HG03280 (cell line): ENCODE results near the gene CD300H.

Source experiments
- ATAC-seq: cut with Tn5 transposase; IDR thresholded peaks from one replicate; pipeline ENCODE4 v1.9.1; 2021; ENCODE audit warnings: mild to moderate bottlenecking, moderate library complexity; ENCODE audit not compliant: unreplicated experiment

CD300H gene

GRCh38 chr17:74552037-74552436 is 15.3 kb downstream of the CD300H start:
- no peak for ATAC-seq

- ATAC-seq = no peak
Measured at GRCh38 chr17:74550602-74551001, 16.7 kb downstream of the CD300H start.

GRCh38 chr17:74549343-74549742 is 18.0 kb downstream of the CD300H start:
- ATAC-seq = no peak

- ATAC-seq = no peak
Measured at GRCh38 chr17:74547736-74548135, 19.6 kb downstream of the CD300H start.

DNA sequence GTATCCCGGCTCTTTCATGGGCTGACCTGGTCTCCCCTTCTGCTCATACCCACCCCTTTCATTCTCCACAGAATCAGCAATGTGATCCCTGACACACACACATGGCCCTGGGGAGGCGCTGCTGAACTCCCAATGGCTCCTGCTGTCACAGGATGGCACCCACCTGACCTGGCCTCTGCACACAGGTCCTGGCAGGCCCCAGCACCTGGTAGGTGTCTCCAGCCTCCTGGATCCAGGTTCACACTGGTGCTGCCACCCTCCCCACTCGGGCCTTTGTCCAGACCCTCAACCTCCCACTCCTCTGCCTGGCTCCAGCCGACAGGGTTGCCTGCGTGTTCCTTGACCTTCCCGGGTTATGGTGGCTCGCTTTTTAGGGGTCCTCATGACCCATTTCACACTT is 20.0 kb downstream of the CD300H start:
- ATAC-seq = no peak

- ATAC-seq = no peak
Measured at GRCh38 chr17:74546586-74546985, 20.7 kb downstream of the CD300H start.

GRCh38 chr17:74545843-74546230 is 21.5 kb downstream of the CD300H start, which contains the start of gene CD300C:
CD300C (minus strand) TSS chr17:74546115; CDS start chr17:74545782, 333 bp downstream.
- no peak for ATAC-seq

GRCh38 chr17:74544991-74545842 is 22.1 kb downstream of the CD300H start:
- no peak for ATAC-seq

- ATAC-seq = no peak
Measured at GRCh38 chr17:74543891-74544760, 23.2 kb downstream of the CD300H start.

- no peak for ATAC-seq
Measured at GRCh38 chr17:74543406-74543805, 23.9 kb downstream of the CD300H start.

DNA sequence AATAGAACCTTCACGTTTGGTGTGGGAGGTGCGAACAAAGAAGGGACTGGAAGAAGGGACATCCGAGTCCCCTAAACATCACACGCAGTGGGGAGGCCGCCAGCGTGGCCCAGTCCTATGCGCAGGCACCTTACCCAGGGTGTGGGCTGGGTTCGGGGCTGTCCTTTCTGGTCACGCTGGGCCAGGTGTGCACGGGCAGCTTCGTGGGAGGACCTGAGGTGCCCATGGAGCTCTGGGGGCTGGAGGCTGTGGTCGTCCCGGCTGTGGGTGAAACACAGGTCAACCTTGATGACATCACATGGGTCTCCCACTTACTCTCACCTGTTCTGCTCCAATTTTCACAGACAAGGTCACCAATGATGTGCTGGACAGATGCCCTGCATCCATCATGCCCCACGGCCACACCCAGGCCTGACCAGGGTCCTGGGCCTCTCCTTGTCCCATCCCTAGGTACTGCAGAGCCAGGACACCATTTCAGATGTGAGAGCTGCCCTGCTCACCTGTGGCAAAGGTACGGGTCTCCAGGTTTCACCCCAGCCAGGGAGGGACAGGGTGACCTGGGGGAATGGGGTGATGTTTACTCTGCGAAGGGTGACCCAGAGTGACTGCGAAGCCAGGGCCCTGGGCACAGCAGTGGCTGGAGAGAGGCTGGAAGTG is 24.5 kb downstream of the CD300H start:
- ATAC-seq = no peak

DNA sequence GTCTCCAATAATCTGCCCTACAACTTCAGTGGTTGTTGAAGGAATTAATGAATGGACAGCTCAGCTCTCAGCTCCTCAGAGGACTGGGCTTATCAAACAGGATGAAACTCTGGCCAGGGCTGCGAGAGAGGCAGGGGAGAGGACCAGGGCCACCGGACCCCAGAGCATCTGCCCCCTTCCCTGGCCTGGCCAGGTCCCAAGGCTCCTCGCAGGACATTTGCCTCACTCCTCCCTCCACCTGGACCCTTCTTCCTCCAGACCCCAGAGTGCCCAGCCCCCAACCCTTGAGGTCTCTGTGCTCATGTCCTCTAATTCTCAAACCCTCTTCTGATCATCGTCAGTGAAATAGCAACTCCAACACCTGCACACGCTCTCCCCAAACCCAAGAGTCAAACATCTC is 25.1 kb downstream of the CD300H start:
- ATAC-seq = no peak

GRCh38 chr17:74541176-74542111 is 25.9 kb downstream of the CD300H start:
- no peak for ATAC-seq

DNA sequence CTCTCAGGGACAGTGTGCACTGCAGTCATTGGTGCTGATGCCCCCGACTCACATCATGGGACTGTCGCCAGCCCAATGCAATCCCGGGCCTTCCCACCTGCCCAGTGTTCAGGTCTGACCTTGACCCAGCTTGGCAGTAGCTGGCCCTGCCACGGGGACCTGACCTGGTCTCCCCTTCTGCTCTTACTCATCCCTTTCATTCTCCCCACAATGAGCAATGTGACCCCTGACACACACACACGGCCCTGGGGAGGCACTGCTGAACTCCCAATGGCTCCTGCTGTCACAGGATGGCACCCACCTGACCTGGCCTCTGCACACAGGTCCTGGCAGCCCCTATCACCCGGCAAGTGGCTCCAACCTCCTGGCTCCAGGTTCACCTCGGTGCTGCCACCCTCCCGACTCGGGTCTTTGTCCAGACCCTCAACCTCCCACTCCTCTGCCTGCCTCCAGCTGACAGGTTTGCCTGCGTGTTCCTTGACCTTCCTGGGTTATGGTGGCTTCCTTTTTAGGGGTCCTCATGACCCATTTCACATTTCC is 28.0 kb downstream of the CD300H start:
- no peak for ATAC-seq

GRCh38 chr17:74536890-74537289 is 30.4 kb downstream of the CD300H start:
- no peak for ATAC-seq

DNA sequence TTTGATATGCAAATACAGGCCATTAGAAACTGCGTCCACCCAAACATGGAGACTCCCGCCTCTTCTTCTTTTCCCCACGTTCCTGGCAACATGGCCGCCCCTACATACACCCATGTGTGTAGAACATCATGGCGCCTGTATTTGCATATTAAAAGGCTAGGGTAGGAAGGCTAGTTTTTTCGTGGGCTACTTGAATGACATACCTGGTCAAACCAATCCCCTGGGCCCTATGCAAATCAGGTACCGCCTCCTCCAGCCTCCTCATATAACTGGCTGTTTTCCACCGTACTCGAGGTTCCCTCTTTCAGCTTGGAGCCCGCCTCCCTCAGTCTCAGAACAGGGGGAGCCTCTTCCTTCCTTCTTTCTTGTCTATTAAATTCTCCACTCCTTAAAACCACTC is 35.2 kb downstream of the CD300H start:
- ATAC-seq = no peak

DNA sequence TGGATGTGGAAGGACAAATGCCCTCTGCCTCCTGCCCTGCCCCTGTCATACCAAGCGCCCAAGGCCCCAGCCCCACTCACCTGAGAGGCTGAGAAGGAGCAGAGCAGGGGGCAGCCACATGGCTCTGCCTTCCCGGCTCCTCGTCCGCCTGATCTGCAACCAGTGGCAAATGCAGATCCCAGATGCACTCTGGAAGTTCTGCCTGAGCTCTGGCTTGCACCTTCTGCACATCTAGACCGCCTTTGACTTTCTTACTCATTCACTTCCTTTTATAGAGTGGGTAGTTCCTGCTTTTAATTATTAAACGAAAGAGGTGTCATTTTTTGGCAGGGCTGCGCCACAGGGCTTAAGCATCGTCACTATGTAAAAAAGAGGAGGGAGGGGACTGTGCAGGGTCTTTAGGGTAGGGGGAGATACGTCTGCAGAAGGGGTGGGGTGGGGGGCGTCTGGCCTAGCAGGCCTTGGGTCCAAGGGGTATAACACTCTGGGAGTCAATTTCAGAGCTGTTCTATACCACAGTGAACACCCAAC is 36.0 kb downstream of the CD300H start, which contains the start of gene CD300LB:
Gene CD300LB (minus strand): TSS at position 245 of the 531 bp plus-strand sequence. CDS start 125 bp downstream, at position 120.
- ATAC-seq = no peak

GRCh38 chr17:74530831-74531150 is 36.5 kb downstream of the CD300H start:
- ATAC-seq = no peak

- no peak for ATAC-seq
Measured at GRCh38 chr17:74529243-74529642, 38.1 kb downstream of the CD300H start.
